GM12872 (cell line): ENCODE measurements around the gene PPP6R2.

Experiments
- TF ChIP-seq, protein P1 (sequence below): IDR thresholded peaks from 3 replicates; pipeline ENCODE4 v1.5.1; 2011; ENCODE audit warnings: low read depth, mild to moderate bottlenecking, low read length, moderate library complexity; ENCODE audit not compliant: insufficient read depth

Gene PPP6R2

DNA sequence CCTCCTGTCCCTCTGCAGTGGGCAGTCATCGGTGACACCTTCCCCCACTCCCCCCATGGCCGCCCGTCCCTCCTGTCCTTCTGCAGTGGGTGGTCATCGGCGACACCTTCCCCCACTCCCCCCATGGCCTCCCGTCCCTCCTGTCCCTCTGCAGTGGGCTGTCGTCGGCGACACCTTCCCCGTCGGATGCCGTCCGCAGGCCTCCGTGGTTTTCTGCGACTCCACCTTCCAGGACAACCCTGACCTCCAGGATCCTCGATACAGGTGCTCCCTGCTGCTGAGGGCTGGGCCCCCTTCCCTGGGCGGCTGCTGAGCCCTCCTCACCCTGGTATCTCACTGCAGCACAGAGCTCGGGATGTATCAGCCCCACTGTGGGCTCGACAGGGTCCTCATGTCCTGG is 145.8 kb downstream of the PPP6R2 start:
- TF ChIP-seq, protein P1, sequence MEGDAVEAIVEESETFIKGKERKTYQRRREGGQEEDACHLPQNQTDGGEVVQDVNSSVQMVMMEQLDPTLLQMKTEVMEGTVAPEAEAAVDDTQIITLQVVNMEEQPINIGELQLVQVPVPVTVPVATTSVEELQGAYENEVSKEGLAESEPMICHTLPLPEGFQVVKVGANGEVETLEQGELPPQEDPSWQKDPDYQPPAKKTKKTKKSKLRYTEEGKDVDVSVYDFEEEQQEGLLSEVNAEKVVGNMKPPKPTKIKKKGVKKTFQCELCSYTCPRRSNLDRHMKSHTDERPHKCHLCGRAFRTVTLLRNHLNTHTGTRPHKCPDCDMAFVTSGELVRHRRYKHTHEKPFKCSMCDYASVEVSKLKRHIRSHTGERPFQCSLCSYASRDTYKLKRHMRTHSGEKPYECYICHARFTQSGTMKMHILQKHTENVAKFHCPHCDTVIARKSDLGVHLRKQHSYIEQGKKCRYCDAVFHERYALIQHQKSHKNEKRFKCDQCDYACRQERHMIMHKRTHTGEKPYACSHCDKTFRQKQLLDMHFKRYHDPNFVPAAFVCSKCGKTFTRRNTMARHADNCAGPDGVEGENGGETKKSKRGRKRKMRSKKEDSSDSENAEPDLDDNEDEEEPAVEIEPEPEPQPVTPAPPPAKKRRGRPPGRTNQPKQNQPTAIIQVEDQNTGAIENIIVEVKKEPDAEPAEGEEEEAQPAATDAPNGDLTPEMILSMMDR: no peak

DNA sequence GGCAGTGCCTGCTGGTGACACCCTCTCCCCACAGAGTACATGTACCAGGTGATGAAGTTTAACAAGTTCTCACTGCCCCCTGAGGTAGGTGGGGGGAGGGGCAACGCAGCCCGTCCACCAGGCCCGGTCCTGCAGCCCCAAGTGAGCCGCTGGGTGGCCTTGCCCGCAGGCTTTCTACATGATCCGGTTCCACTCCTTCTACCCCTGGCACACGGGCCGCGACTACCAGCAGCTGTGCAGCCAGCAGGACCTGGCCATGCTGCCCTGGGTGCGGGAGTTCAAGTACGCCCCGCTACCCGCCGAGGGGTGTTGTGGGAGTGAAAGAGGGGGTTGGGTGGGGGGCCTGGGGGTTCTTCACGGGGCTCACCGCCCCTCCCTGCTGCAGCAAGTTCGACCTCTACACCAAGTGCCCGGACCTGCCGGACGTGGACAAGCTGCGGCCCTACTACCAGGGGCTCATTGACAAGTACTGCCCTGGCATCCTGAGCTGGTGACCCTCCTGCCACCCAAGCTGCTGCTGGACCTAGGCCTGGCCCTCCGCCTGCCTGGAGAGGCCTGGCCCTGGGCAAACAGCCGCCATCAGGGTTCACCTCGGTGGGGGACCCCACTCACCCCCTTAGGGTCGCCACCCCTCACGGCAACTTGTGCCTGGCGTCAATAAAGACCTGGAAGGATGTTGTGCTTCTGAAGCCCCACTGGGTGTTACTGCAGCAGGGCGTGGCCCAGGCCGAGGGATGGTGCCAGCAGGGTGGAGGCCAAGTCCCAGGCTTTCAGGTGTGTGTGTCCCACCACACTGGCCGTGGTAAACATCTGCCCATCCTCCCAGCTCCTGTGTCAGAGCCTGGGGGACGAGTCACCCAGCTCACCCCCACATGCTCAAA is 146.5 kb downstream of the PPP6R2 start:
- TF ChIP-seq, protein P1: no peak

DNA sequence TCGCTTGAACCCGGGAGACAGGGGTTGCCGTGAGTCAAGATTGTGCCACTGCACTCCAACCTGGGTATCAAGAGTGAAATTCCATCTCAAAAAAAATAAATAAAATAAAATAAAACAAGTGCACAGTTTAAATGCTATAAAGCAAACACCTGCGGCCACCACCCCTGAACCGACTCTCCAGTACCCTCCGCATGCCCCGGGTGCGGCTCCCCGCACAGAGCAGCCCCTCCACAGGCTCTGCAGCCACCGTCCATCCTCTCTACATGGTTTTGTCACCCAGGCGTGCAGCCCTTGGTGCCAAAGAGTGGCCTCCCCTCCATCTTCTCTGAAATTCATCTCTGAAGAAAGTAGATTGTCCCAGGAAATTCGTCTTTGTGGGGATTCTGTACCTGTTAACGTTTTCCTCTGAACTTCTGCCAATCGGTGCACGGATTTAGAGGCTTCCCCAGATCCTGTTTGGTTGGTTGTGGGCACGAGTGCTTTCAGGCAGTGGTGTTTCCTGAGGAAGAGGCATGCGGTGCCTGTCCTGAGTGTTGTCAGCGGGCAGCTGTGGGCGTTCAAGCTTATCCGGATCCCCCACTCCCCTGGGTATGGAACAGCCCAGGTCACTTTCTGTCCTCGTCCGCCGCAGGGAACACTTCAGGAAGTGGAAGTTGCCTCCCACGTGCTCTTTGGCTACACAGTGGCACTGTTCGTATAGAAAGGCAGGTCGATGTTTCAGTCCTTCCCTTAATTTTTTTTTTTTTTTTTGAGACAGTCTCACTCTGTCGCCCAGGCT is 147.6 kb downstream of the PPP6R2 start:
- TF ChIP-seq, protein P1: no peak
